Type B pancreatic cell (in vitro differentiated cells): ENCODE measurements around the gene CEP120. TPM values are rescaled to one million over a fixed set of nuclear protein-coding genes. Genes with fewer than 3 reads are reported as not detected.
"Not testable (repeated sequence)": the region's sequence is repeated elsewhere in the genome, so short reads cannot be mapped to it uniquely, and the experiment has no call there.

Source experiments
- DNase-seq: peaks from one replicate; pipeline ENCODE4 v3.0.0; 2021; ENCODE audit warnings: mixed read lengths; ENCODE audit not compliant: unreplicated experiment; ENCODE audit errors: extremely low spot score
- H3K27ac Mint-ChIP-seq: 2 replicates; pipeline ENCODE4 v1.8.0; 2021; ENCODE audit warnings: mild to moderate bottlenecking, mixed read lengths
- H3K27me3 Mint-ChIP-seq: 2 replicates; pipeline ENCODE4 v1.8.0; 2021; ENCODE audit warnings: mixed read lengths
- H3K36me3 Mint-ChIP-seq: 2 replicates; pipeline ENCODE4 v1.8.0; 2021; ENCODE audit warnings: mixed read lengths
- H3K4me1 Mint-ChIP-seq: one replicate; pipeline ENCODE4 v1.8.0; 2021; ENCODE audit warnings: mixed read lengths; ENCODE audit not compliant: unreplicated experiment
- H3K4me3 Mint-ChIP-seq: 2 replicates; pipeline ENCODE4 v1.8.0; 2021; ENCODE audit warnings: mild to moderate bottlenecking, mixed read lengths
- H3K9me3 Mint-ChIP-seq: 2 replicates; pipeline ENCODE4 v1.8.0; 2021; ENCODE audit warnings: mixed read lengths
- total RNA-seq: library from RNA; stranded (reverse); gene quantifications from 2 replicates; pipeline ENCODE4 v1.2.1, GENCODE V29; 2021; ENCODE audit warnings: low replicate concordance
- TF ChIP-seq, protein P1 (sequence below): fragments of 200-600 bp; sonication (generic); conservative IDR thresholded peaks from 2 replicates; pipeline ENCODE4 v1.5.0; 2021; ENCODE audit warnings: antibody characterized with exemption, mild to moderate bottlenecking

CEP120 gene
- total RNA-seq, 1 donor from 2014 or later = 26.9 TPM

DNA sequence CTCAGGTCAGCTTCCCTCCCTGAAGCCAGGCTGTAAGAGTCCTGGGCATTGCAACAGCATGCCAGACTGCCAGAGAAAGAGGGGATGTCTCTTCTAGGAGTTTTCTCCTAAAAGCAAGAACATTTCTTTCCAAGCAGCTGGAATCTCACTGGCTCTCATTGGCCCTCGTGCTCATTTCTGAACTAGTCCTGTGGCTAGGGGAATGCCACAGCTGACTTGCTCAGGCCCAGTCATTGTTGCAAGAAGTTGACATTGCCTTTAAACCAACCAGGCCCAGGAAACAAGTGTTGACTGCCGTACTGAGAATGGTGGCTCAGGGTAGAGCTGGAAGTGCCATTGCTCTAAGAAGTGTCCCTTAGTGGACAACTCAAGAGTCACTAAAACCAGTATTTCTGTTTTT, 15.0 kb upstream of the CEP120 start:
- no peaks in the 10 kb centered on the region for H3K36me3 Mint-ChIP-seq
- no peaks in the 10 kb centered on the region for H3K9me3 Mint-ChIP-seq
- H3K4me3 Mint-ChIP-seq = no peak overlapping the region
- no peak overlapping the region for H3K27ac Mint-ChIP-seq
- no peaks in the 10 kb centered on the region for H3K4me1 Mint-ChIP-seq
- TF ChIP-seq, protein P1, sequence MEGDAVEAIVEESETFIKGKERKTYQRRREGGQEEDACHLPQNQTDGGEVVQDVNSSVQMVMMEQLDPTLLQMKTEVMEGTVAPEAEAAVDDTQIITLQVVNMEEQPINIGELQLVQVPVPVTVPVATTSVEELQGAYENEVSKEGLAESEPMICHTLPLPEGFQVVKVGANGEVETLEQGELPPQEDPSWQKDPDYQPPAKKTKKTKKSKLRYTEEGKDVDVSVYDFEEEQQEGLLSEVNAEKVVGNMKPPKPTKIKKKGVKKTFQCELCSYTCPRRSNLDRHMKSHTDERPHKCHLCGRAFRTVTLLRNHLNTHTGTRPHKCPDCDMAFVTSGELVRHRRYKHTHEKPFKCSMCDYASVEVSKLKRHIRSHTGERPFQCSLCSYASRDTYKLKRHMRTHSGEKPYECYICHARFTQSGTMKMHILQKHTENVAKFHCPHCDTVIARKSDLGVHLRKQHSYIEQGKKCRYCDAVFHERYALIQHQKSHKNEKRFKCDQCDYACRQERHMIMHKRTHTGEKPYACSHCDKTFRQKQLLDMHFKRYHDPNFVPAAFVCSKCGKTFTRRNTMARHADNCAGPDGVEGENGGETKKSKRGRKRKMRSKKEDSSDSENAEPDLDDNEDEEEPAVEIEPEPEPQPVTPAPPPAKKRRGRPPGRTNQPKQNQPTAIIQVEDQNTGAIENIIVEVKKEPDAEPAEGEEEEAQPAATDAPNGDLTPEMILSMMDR = no peak
- no peak for DNase-seq
- H3K27me3 Mint-ChIP-seq = no peaks in the 10 kb centered on the region

DNA sequence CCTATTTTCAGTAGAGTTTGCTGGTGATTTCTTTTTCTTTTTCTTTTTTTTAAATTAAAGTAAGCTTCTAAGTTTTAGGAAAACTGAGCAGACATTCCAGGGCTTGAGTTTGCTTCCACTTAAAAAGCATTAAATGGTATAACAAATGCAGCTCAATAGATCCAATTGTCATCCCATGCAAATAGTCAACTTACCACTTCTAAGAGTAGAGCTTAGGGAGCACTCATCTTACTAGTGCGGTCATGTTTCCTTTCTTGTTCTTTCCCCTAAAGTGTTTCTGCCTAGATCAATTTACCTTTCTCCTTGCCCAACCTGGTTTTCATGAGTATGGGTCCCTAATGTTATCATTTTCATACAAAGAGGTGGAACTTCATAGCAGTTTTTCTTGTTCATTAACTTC, 13.0 kb upstream of the CEP120 start:
- H3K27me3 Mint-ChIP-seq = no peaks in the 10 kb centered on the region
- H3K4me3 Mint-ChIP-seq = no peak overlapping the region
- TF ChIP-seq, protein P1 = no peak
- no peaks in the 10 kb centered on the region for H3K36me3 Mint-ChIP-seq
- DNase-seq = no peak
- H3K4me1 Mint-ChIP-seq = no peaks in the 10 kb centered on the region
- no peak overlapping the region for H3K27ac Mint-ChIP-seq
- no peaks in the 10 kb centered on the region for H3K9me3 Mint-ChIP-seq

DNA sequence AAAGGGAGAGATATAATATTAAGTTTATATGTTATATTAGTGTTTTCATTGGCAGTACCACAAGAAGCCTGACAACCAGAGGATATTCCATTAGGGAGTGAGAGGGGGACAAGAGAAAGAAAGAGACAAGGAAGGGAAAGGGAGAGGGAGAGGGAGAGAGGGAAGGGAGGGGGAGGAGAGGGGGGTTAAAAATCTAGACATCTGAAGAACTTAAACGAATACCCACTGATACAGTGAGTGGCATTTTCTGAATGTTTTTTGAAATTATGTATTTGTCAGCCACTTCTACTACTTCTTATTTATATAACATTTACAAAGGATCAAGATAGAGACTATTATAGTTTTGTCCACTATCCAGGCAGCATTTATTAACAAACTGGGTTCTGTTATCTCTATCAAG, 11.6 kb upstream of the CEP120 start:
- Mint-ChIP-seq H3K27me3 (no peaks in the 10 kb centered on the region), H3K9me3 (no peaks in the 10 kb centered on the region), H3K27ac (no peak overlapping the region), H3K4me1 (no peaks in the 10 kb centered on the region), H3K4me3 (no peak overlapping the region), H3K36me3 (no peaks in the 10 kb centered on the region)
- no peak for DNase-seq
- TF ChIP-seq, protein P1 = no peak

DNA sequence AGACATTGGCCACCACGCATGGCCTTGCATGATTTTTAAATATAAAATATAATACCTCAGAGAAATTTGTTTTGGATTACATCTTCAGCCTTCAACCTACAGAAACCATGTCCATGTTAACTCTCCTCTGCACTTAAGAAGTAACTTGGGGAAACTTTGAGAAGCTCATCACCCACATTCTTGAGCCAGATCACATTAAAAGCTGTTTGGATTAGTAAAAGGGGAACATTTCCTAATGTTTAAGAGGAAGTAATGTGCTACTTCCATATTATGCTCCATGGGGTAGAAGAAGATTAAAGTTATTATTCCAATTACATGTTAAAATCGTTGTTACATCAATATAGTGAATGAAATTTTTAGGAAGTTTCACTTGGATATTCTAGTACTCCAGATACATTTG, 10.4 kb upstream of the CEP120 start:
- Mint-ChIP-seq H3K27ac (no peak overlapping the region), H3K27me3 (no peaks in the 10 kb centered on the region), H3K4me1 (no peaks in the 10 kb centered on the region), H3K9me3 (no peaks in the 10 kb centered on the region), H3K36me3 (no peaks in the 10 kb centered on the region), H3K4me3 (no peak overlapping the region)
- TF ChIP-seq, protein P1 = no peak
- DNase-seq = no peak

DNA sequence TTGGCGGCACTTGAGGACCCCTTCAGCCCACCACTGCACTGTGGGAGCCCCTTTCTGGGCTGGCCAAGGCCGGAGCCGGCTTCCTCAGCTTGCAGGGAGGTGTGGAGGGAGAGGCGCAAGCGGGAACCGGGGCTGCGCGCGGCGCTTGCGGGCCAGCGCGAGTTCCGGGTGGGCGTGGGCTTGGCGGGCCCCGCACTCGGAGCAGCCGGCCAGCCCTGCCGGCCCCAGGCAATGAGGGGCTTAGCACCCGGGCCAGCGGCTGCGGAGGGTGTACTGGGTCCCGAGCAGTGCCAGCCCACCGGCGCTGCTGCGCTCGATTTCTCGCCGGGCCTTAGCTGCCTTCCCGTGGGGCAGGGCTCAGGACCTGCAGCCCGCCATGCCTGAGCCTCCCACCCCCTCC, 7.2 kb upstream of the CEP120 start:
- not testable (repeated sequence) for H3K4me1 Mint-ChIP-seq, H3K27me3 Mint-ChIP-seq, H3K27ac Mint-ChIP-seq, H3K4me3 Mint-ChIP-seq, H3K9me3 Mint-ChIP-seq, DNase-seq, H3K36me3 Mint-ChIP-seq

DNA sequence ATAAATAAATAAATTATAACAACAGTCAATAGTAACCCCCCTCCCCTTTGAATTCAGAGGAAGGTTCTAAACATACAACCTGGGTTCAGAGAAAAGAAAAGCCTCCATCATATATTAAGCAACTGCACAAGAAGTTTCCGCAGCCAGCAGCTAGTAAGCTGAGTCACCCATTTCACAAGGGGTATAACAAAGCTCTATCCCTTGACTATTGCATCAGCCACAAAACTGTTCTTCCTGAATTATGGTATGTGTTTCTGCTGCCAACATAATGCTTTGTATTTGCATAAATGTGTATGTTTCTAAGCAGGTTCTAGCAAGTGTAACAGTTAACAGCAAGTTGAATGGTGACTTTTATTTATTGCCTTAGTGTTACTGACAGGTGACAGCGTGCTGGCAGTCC, 6.8 kb upstream of the CEP120 start:
- H3K36me3 Mint-ChIP-seq = no peaks in the 10 kb centered on the region
- H3K4me3 Mint-ChIP-seq = no peak overlapping the region
- H3K27ac Mint-ChIP-seq = no peak overlapping the region

More for the DNA sequence above, 6.8 kb upstream of the CEP120 start:
- no peaks in the 10 kb centered on the region for H3K4me1 Mint-ChIP-seq
- no peak for DNase-seq
- no peaks in the 10 kb centered on the region for H3K9me3 Mint-ChIP-seq
- TF ChIP-seq, protein P1 = no peak
- no peaks in the 10 kb centered on the region for H3K27me3 Mint-ChIP-seq
